Esophagus muscularis mucosa (tissue), 4 donors: ENCODE results near the gene GCNT1. TPM values are rescaled to one million over a fixed set of nuclear protein-coding genes. Genes with fewer than 3 reads are reported as not detected.

Source experiments
- DNase-seq: peaks from one replicate; pipeline ENCODE4 v3.0.0-alpha.2; 2017; ENCODE audit errors: extremely low spot score
- H3K27ac ChIP-seq, 4 donors: fragments of 200-600 bp; sonication (generic); replicated peaks in 1 of 4; 1 replicate in 3 of 4; 2 replicates in 1 of 4; pipeline ENCODE4 v1.5.1; 2016 to 2019; ENCODE audit warnings: mild to moderate bottlenecking in 1 of 4
- H3K27me3 ChIP-seq, 4 donors: fragments of 200-600 bp; sonication (generic); one replicate each; pipeline versions ENCODE4 v1.5.1 to v1.6.0; 2016 to 2019
- H3K36me3 ChIP-seq, 4 donors: fragments of 200-600 bp; sonication (generic); one replicate each; pipeline ENCODE4 v1.5.1; 2016 to 2019
- H3K4me1 ChIP-seq, 4 donors: fragments of 200-600 bp; sonication (generic); one replicate each; pipeline ENCODE4 v1.5.1; 2016 to 2019
- H3K4me3 ChIP-seq, 4 donors: fragments of 200-600 bp; sonication (generic); 1 replicate in 2 of 4; 2 replicates in 2 of 4; pipeline ENCODE4 v1.5.1; 2016 to 2019; ENCODE audit warnings: mild to moderate bottlenecking in 4 of 4, moderate library complexity in 1 of 4
- H3K9me3 ChIP-seq, 4 donors: fragments of 200-600 bp; sonication (generic); 1 replicate in 3 of 4; 2 replicates in 1 of 4; pipeline ENCODE4 v1.5.1; 2016 to 2019
- EP300 ChIP-seq: sonication (generic); formaldehyde crosslinking; IDR thresholded peaks from one replicate; pipeline ENCODE4 v1.6.1; 2017; ENCODE audit warnings: antibody characterized with exemption
- POLR2A ChIP-seq: fragments of 450-650 bp; IDR thresholded peaks from one replicate; pipeline ENCODE4 v1.6.1; 2017; ENCODE audit warnings: antibody characterized with exemption, moderate library complexity, mild to moderate bottlenecking, low read depth
- POLR2AphosphoS5 ChIP-seq, 2 donors: sonication (generic); formaldehyde crosslinking; IDR thresholded peaks; one replicate each; pipeline ENCODE4 v1.6.1; 2017; ENCODE audit warnings: antibody characterized with exemption in 2 of 2
- WGBS: methylation state at CpG from one replicate; pipeline ENCODE4 v1.1.5; 2018; 5-methylcytosine and 5-hydroxymethylcytosine counted together
- intact Hi-C: fragments of 100-400 bp; cut with DNase I; formaldehyde crosslinking; loops from one replicate; pipeline ENCODE4 v1.15.1; 2023
- total RNA-seq, 4 donors: library from RNA; depleted of rRNA; stranded (reverse); fragments of >200 nt; gene quantifications; one replicate each; pipeline versions ENCODE4 v1.1.0 to v1.2.1, GENCODE V29; 2016
- TF ChIP-seq, protein P1 (sequence below), 3 experiments: fragments of 200-600 bp in 2 of 3; fragments of 450-650 bp in 1 of 3; sonication (generic) in 2 of 3; IDR thresholded peaks; one replicate each; pipeline ENCODE4 v1.5.1; 2017 to 2019; ENCODE audit warnings: antibody characterized with exemption in 3 of 3, mild to moderate bottlenecking in 2 of 3, moderate library complexity in 1 of 3

The GCNT1 gene
- total RNA-seq, 4 donors from 2014 or later: 1.2 to 6.5 (median 3.3) TPM

DNA sequence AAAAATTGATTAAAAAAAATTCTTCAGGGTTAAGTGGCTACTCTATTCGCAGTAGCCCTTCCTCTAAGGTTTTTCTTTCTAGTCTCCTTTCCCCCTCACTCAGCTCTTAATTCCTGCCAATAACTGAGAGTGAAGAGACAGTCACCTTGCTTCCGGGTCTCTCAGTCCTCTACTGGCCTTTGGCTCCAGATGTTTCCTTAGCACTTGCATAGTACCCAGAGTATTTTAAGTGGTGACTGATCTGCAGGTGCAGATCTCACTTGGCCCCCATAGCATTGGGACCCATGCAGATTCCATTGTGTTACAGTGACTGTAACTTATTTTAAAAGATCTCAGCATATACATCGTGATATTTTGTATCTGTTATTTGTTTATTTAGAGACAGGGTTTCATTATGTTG is 66.2 kb downstream of the GCNT1 start:
- Histone ChIP-seq H3K36me3 (no peaks in the 10 kb centered on the region), H3K4me3 (no peak overlapping the region), H3K4me1 (peaks cover 0 to 1% (median 0%) of the 10 kb centered on the region in 4 donors), H3K27ac (no peak overlapping the region), H3K27me3 (peaks cover 0 to 4% (median 0%) of the 10 kb centered on the region in 4 donors), H3K9me3 (no peaks in the 10 kb centered on the region)
- intact Hi-C loops: no loop called here
- 74% methylated on average over 3 of the region's 3 CpGs for WGBS
- TF ChIP-seq EP300: no peak
- TF ChIP-seq, protein P1, sequence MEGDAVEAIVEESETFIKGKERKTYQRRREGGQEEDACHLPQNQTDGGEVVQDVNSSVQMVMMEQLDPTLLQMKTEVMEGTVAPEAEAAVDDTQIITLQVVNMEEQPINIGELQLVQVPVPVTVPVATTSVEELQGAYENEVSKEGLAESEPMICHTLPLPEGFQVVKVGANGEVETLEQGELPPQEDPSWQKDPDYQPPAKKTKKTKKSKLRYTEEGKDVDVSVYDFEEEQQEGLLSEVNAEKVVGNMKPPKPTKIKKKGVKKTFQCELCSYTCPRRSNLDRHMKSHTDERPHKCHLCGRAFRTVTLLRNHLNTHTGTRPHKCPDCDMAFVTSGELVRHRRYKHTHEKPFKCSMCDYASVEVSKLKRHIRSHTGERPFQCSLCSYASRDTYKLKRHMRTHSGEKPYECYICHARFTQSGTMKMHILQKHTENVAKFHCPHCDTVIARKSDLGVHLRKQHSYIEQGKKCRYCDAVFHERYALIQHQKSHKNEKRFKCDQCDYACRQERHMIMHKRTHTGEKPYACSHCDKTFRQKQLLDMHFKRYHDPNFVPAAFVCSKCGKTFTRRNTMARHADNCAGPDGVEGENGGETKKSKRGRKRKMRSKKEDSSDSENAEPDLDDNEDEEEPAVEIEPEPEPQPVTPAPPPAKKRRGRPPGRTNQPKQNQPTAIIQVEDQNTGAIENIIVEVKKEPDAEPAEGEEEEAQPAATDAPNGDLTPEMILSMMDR (IDR thresholded peaks at IDR 0.05): no peak
- no peak for TF ChIP-seq POLR2A
- no peak for TF ChIP-seq POLR2AphosphoS5 (IDR thresholded peaks at IDR 0.05)
- DNase-seq: no peak

DNA sequence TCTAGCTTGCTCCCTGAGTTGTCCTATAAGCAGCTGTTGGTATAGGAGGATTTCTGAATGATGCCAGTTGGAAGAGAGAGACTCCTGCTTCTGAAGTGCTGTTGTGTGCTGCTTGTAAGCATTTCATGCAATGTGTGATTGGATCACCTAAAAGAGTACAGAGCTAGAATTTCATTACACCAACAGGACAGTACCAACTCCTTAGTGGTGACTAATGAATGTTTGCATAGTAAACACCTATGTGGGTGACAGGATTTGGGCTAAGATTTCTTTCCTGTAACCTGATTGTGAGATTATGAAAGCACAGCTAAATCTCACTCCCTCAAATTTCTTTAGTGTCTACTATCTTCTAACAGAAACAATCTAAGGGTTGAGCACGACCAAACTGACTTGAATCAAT is 67.0 kb downstream of the GCNT1 start:
- no peaks in the 10 kb centered on the region for H3K9me3 ChIP-seq
- H3K36me3 ChIP-seq: no peaks in the 10 kb centered on the region
- no peak for DNase-seq
- no peak overlapping the region for H3K4me3 ChIP-seq
- WGBS: 35% methylated on average over 1 of the region's 1 CpG
- TF ChIP-seq, protein P1 (IDR thresholded peaks at IDR 0.05): no peak
- TF ChIP-seq POLR2AphosphoS5 (IDR thresholded peaks at IDR 0.05) (no peak), EP300 (no peak), POLR2A (no peak)
- H3K4me1 ChIP-seq: peaks cover 0 to 5% (median 2%) of the 10 kb centered on the region in 4 donors
- peaks cover 0 to 4% (median 0%) of the 10 kb centered on the region in 4 donors for H3K27me3 ChIP-seq
- intact Hi-C loops: no loop called here
- H3K27ac ChIP-seq: no peak overlapping the region

DNA sequence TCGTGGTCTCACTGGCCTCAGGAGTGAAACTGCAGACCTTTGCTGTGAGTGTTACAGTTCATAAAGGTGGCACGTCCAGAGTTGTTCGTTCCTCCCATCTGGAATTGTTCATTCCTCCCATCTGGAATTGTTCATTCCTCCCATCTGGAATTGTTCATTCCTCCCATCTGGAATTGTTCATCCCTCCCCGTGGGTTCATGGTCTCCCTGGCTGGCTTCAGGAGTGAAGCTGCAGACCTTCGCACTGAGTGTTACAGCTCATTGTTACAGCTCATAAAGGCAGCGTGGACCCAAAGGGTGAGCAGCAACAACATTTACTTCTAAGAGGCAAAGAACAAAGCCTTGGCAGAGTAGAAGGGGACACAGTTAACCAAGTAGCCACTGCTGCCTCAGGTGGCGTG is 69.1 kb downstream of the GCNT1 start:
- intact Hi-C loops: no loop called here
- 82% methylated on average over 7 of the region's 7 CpGs for WGBS

DNA sequence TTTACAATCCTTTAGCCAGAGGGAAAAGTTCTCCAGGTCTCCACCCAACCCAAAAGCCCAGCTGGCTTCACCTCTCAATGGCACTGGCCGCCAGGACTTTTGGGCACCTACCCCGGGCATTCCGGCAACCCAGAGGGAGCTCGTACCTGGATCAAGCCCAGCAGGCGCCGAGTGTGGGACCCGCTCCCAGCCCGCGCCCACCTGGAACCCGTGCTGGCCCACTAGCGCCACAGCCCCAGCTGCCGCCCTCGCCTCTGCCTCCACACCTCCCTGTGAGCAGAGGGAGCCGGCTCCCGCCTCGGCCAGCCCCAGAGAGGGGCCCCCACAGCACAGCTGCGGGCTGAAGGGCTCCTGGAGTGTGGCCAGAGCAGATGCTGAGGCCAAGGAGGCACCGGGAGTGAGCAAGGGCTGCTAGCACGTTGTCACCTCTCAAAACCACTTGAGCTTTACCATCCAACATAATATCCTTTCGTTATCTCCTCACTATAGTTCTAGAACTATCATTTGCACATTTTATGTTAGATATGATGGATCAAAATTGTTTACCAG is 69.7 kb downstream of the GCNT1 start:
- DNase-seq: no peak

More for the DNA sequence above, 69.1 kb downstream of the GCNT1 start:
- H3K9me3 ChIP-seq: no peaks in the 10 kb centered on the region
- H3K4me3 ChIP-seq: no peak overlapping the region
- peaks cover 0 to 4% (median 0%) of the 10 kb centered on the region in 4 donors for H3K27me3 ChIP-seq
- peaks cover 0 to 8% (median 2%) of the 10 kb centered on the region in 4 donors for H3K4me1 ChIP-seq
- TF ChIP-seq EP300 (no peak), POLR2AphosphoS5 (IDR thresholded peaks at IDR 0.05) (no peak), POLR2A (no peak)
- TF ChIP-seq, protein P1 (IDR thresholded peaks at IDR 0.05): no peak
- DNase-seq: no peak
- no peak overlapping the region for H3K27ac ChIP-seq
- no peaks in the 10 kb centered on the region for H3K36me3 ChIP-seq

More for the DNA sequence above, 69.7 kb downstream of the GCNT1 start:
- H3K27ac ChIP-seq: no peak overlapping the region
- WGBS: 88% methylated on average over 14 of the region's 20 CpGs
- TF ChIP-seq POLR2A (no peak), POLR2AphosphoS5 (IDR thresholded peaks at IDR 0.05) (no peak), EP300 (no peak)
- TF ChIP-seq, protein P1 (IDR thresholded peaks at IDR 0.05): no peak
- H3K36me3 ChIP-seq: no peaks in the 10 kb centered on the region
- no peaks in the 10 kb centered on the region for H3K9me3 ChIP-seq
- H3K27me3 ChIP-seq: peaks cover 0 to 4% (median 0%) of the 10 kb centered on the region in 4 donors
- H3K4me1 ChIP-seq: peaks cover 0 to 12% (median 2%) of the 10 kb centered on the region in 4 donors
- H3K4me3 ChIP-seq: no peak overlapping the region
- intact Hi-C loops: no loop called here
